ENCODE results near the gene CNNM3.

DNA sequence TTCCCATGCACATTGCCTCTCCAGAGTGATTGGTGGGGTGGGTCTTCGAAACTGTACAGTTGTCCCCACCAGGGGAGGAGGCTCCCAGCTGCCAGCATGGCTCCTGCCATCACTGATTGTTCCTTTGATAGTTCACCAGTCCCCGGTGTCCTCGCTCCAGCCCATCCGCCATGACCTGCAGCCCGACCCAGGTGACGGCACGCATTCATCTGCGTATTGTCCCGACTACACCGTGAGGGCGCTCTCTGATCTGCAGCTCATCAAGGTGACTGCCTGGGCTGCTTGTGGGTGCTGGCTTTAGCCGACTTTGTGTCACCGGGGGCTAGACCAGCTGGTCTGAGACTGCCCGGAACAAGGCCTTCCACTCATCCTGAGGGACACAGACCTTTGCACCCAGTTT is 12.4 kb downstream of the CNNM3 start:
- TF ChIP-seq, protein P1, sequence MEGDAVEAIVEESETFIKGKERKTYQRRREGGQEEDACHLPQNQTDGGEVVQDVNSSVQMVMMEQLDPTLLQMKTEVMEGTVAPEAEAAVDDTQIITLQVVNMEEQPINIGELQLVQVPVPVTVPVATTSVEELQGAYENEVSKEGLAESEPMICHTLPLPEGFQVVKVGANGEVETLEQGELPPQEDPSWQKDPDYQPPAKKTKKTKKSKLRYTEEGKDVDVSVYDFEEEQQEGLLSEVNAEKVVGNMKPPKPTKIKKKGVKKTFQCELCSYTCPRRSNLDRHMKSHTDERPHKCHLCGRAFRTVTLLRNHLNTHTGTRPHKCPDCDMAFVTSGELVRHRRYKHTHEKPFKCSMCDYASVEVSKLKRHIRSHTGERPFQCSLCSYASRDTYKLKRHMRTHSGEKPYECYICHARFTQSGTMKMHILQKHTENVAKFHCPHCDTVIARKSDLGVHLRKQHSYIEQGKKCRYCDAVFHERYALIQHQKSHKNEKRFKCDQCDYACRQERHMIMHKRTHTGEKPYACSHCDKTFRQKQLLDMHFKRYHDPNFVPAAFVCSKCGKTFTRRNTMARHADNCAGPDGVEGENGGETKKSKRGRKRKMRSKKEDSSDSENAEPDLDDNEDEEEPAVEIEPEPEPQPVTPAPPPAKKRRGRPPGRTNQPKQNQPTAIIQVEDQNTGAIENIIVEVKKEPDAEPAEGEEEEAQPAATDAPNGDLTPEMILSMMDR (IDR thresholded peaks at IDR 0.05): no peak
- no peak for TF ChIP-seq POLR2A (IDR thresholded peaks at IDR 0.05)

Measured in adrenal gland (tissue), 5 donors.